Measurements from ENCODE around the gene SCN4B. TPM values are rescaled to one million over a fixed set of nuclear protein-coding genes. Genes with fewer than 3 reads are reported as not detected.
"Not testable (repeated sequence)": the region's sequence is repeated elsewhere in the genome, so short reads cannot be mapped to it uniquely, and the experiment has no call there.

SCN4B gene
- total RNA-seq, 1 donor from 2014 or later = 0.53 TPM

- H3K27me3 ChIP-seq (ENCODE audit: control insufficient read depth, insufficient read depth, low read length) = no peaks in the 10 kb centered on the region
- H3K36me3 ChIP-seq (ENCODE audit: control insufficient read depth, insufficient read depth, low read length) = no peaks in the 10 kb centered on the region
- TF ChIP-seq CTCF (IDR thresholded peaks at IDR 0.05; ENCODE audit: insufficient read depth, low read length, severe bottlenecking) = peak; percentile 96
- FAIRE-seq (no peak), DNase-seq (ENCODE audit: low read depth) (peak; percentile 54)
- H3K4me3 ChIP-seq (ENCODE audit: low read depth, low read length) = no peak overlapping the region
Observed at GRCh38 chr11:118198370-118198769, 45.7 kb upstream of the SCN4B start.

DNA sequence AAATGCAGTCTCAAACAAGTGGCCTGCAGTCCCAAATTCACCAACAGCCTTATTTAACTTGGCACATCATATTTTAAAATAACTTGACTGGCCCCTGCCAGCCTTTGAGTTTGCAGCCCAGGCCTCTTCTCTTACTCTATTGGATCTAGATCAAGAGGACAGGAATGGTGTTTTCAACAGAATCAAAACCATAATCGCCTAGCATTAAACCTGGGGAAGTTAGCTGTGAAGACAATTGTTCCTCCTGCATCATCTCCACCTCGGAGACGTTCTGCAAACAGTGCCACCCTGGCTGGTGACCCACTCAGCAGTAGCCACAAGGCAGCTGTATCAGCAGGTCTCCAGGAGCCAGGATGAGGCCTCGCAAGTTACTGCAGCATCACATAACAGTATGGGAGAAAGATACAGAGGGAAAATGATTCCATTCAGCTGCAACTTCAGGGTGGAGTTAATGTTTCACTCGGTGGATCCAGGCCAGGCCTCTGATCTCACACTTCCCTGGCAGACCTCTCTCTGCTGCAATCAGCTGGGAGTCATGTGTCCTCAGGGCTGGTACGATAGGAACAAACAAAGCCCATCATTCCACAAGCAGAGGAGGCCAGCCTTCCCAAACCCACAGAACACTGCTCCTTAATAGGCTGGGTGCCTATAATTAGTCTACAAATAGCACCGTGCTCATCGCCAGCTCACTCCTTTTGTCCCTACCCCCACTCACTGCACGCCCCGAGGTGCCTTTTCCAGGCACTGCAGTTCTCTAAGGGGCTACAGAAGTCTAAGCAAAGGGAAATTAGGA lies 42.4 kb upstream of the SCN4B start:
- FAIRE-seq (peak; percentile 98), DNase-seq (ENCODE audit: low read depth) (peak; percentile 97)
- no peak for TF ChIP-seq CTCF (IDR thresholded peaks at IDR 0.05; ENCODE audit: insufficient read depth, low read length, severe bottlenecking)
- H3K36me3 ChIP-seq (ENCODE audit: control insufficient read depth, insufficient read depth, low read length) = no peaks in the 10 kb centered on the region
- no peak overlapping the region for H3K4me3 ChIP-seq (ENCODE audit: low read depth, low read length)
- H3K27me3 ChIP-seq (ENCODE audit: control insufficient read depth, insufficient read depth, low read length) = no peaks in the 10 kb centered on the region

DNA sequence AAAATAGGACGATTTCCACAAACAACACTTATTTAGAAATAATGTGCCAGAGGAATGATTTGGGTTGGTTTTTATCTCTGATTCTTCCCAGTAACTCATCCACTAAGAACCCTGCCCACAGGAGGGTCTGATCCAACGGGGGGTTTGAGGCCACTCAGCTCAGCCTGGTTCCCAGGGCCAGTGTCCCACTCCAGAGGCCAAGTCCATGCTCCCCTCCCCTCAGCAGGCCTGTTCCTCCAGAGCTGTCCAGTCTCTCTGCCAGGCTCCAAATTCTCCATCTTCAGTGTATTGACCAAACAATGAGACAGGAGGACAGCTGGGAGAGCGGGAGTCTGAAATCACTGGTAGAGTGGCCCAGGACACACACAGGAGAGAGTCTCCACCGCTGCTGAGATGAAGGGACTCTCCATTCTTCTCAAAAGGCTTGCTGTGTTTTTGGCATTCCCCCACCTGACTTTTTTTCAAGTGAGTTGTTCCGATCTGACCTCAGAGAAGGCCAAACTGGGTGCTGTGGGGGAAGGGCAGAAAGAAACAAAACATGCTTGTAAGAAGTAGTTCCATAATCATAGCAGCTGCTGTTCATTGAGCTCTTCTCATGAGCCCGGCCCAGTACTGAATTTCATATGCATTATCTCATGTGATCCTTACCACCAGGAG lies 41.4 kb upstream of the SCN4B start:
- Histone ChIP-seq H3K27me3 (ENCODE audit: control insufficient read depth, insufficient read depth, low read length) (no peaks in the 10 kb centered on the region), H3K4me3 (ENCODE audit: low read depth, low read length) (no peak overlapping the region), H3K36me3 (ENCODE audit: control insufficient read depth, insufficient read depth, low read length) (no peaks in the 10 kb centered on the region)
- no peak for TF ChIP-seq CTCF (IDR thresholded peaks at IDR 0.05; ENCODE audit: insufficient read depth, low read length, severe bottlenecking)
- DNase-seq (ENCODE audit: low read depth) (no peak), FAIRE-seq (no peak)

DNA sequence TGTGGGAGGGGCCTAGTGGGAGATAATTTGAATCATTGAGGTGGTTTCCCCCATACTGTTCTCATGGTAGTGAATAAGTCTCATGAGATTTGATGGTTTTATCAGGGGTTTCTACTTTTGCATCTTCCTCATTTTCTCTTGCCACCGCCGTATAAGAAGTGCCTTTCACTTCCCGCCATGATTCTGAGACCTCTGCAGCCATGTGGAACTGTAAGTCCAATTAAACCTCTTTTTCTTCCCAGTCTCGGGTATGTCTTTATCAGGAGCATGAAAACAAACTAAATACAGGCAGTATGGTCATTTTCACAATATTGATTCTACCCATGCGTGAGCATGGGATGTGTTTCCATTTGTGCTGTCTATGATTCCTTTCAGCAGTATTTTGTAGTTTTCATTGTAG lies 40.2 kb upstream of the SCN4B start:
- H3K36me3 ChIP-seq (ENCODE audit: control insufficient read depth, insufficient read depth, low read length); FAIRE-seq; DNase-seq (ENCODE audit: low read depth); H3K4me3 ChIP-seq (ENCODE audit: low read depth, low read length); H3K27me3 ChIP-seq (ENCODE audit: control insufficient read depth, insufficient read depth, low read length): not testable (repeated sequence)

GRCh38 chr11:118190942-118191506 lies 38.4 kb upstream of the SCN4B start:
- not testable (repeated sequence) for H3K4me3 ChIP-seq (ENCODE audit: low read depth, low read length); FAIRE-seq; DNase-seq (ENCODE audit: low read depth); H3K36me3 ChIP-seq (ENCODE audit: control insufficient read depth, insufficient read depth, low read length); H3K27me3 ChIP-seq (ENCODE audit: control insufficient read depth, insufficient read depth, low read length)

- Histone ChIP-seq H3K4me3 (ENCODE audit: low read depth, low read length) (no peak overlapping the region), H3K36me3 (ENCODE audit: control insufficient read depth, insufficient read depth, low read length) (no peaks in the 10 kb centered on the region), H3K27me3 (ENCODE audit: control insufficient read depth, insufficient read depth, low read length) (peaks cover 3% of the 10 kb centered on the region)
- no peak for TF ChIP-seq CTCF (IDR thresholded peaks at IDR 0.05; ENCODE audit: insufficient read depth, low read length, severe bottlenecking)
- no peak for FAIRE-seq
- no peak for DNase-seq (ENCODE audit: low read depth)
Observed at GRCh38 chr11:118186346-118187107, 33.9 kb upstream of the SCN4B start.
